ENCODE data around the gene NSG1. TPM values are rescaled to one million over a fixed set of nuclear protein-coding genes. Genes with fewer than 3 reads are reported as not detected.

NSG1 gene
- total RNA-seq, 1 experiment from 2014 or later: not detected

GRCh38 chr4:4355302-4355701, 31.6 kb upstream of the NSG1 start:
- TF ChIP-seq CTCF (conservative IDR thresholded peaks at IDR 0.05): no peak
- TF ChIP-seq EZH2 (IDR thresholded peaks at IDR 0.05; ENCODE audit: low read depth): no peak
- Histone ChIP-seq H3K27me3 (ENCODE audit: insufficient read depth, low read depth) (peaks cover 73% of the 10 kb centered on the region), H3K4me2 (no peak overlapping the region), H3K9me2 (ENCODE audit: insufficient read depth) (no peaks in the 10 kb centered on the region), H3K79me2 (ENCODE audit: low read depth) (no peaks in the 10 kb centered on the region), H3K27ac (no peak overlapping the region), H3F3A (ENCODE audit: insufficient read depth, low read depth) (no peaks in the 10 kb centered on the region), H2AFZ (no peak overlapping the region), H4K20me1 (ENCODE audit: insufficient read depth) (no peaks in the 10 kb centered on the region), H3K36me3 (ENCODE audit: low read depth) (no peaks in the 10 kb centered on the region), H3K4me1 (replicated peaks; ENCODE audit: insufficient read depth) (no peaks in the 10 kb centered on the region), H3K9me3 (ENCODE audit: insufficient read depth, low read depth) (no peaks in the 10 kb centered on the region), H3K4me3 (no peak overlapping the region)
- no peak for DNase-seq
- BruUV-seq (replicated peaks): no TSS peak
- CTCF ChIA-PET: no interaction called here
- intact Hi-C loops (cut with micrococcal nuclease; ENCODE audit: unreplicated experiment): no loop called here
- POLR2A ChIA-PET (ENCODE audit: unreplicated experiment): no interaction called here

- Histone ChIP-seq H3K79me2 (ENCODE audit: low read depth) (no peaks in the 10 kb centered on the region), H3K4me3 (no peak overlapping the region), H3K27ac (no peak overlapping the region), H3K27me3 (ENCODE audit: insufficient read depth, low read depth) (peaks cover 77% of the 10 kb centered on the region), H3K36me3 (ENCODE audit: low read depth) (no peaks in the 10 kb centered on the region), H3F3A (ENCODE audit: insufficient read depth, low read depth) (no peaks in the 10 kb centered on the region), H3K9me3 (ENCODE audit: insufficient read depth, low read depth) (no peaks in the 10 kb centered on the region), H3K4me1 (replicated peaks; ENCODE audit: insufficient read depth) (no peaks in the 10 kb centered on the region), H3K4me2 (no peak overlapping the region), H2AFZ (no peak overlapping the region), H3K9me2 (ENCODE audit: insufficient read depth) (no peaks in the 10 kb centered on the region), H4K20me1 (ENCODE audit: insufficient read depth) (no peaks in the 10 kb centered on the region)
- BruUV-seq (replicated peaks): no TSS peak
- DNase-seq: no peak
- POLR2A ChIA-PET (ENCODE audit: unreplicated experiment): no interaction called here
- TF ChIP-seq EZH2 (IDR thresholded peaks at IDR 0.05; ENCODE audit: low read depth): no peak
- TF ChIP-seq CTCF (conservative IDR thresholded peaks at IDR 0.05): no peak
- intact Hi-C loops (cut with micrococcal nuclease; ENCODE audit: unreplicated experiment): no loop called here
- CTCF ChIA-PET: no interaction called here
These were observed 30.5 kb upstream of the NSG1 start for GRCh38 chr4:4356106-4357041.

- no peak for TF ChIP-seq CTCF (conservative IDR thresholded peaks at IDR 0.05)
- no peak for TF ChIP-seq EZH2 (IDR thresholded peaks at IDR 0.05; ENCODE audit: low read depth)
- Histone ChIP-seq H3K9me3 (ENCODE audit: insufficient read depth, low read depth) (no peaks in the 10 kb centered on the region), H3K9me2 (ENCODE audit: insufficient read depth) (no peaks in the 10 kb centered on the region), H3K4me2 (no peak overlapping the region), H3K79me2 (ENCODE audit: low read depth) (no peaks in the 10 kb centered on the region), H4K20me1 (ENCODE audit: insufficient read depth) (no peaks in the 10 kb centered on the region), H3F3A (ENCODE audit: insufficient read depth, low read depth) (no peaks in the 10 kb centered on the region), H2AFZ (no peak overlapping the region), H3K4me1 (replicated peaks; ENCODE audit: insufficient read depth) (no peaks in the 10 kb centered on the region), H3K27me3 (ENCODE audit: insufficient read depth, low read depth) (peaks cover 70% of the 10 kb centered on the region), H3K36me3 (ENCODE audit: low read depth) (no peaks in the 10 kb centered on the region), H3K4me3 (no peak overlapping the region), H3K27ac (no peak overlapping the region)
- BruUV-seq (replicated peaks): no TSS peak
- ChIA-PET POLR2A (ENCODE audit: unreplicated experiment) (no interaction called here), CTCF (no interaction called here)
- intact Hi-C loops (cut with micrococcal nuclease; ENCODE audit: unreplicated experiment): no loop called here
- no peak for DNase-seq
These were observed 28.6 kb upstream of the NSG1 start for GRCh38 chr4:4358093-4358854.
